ENCODE results near the gene MYRIP.
A peak's percentile ranks its signal among the peaks of the same experiment; 100 is the strongest.

- TF ChIP-seq CTCF (conservative IDR thresholded peaks at IDR 0.05; ENCODE audit: low read depth in 2 of 2), result 0 out of 4 replicates have a peak, but pooled peaks of 1 of the 2 experiments have one; percentile 21
- no peak for TF ChIP-seq POLR2AphosphoS5 (IDR thresholded peaks at IDR 0.05; ENCODE audit: low read depth)
- TF ChIP-seq EZH2 (IDR thresholded peaks at IDR 0.05; ENCODE audit: low read depth, unreplicated experiment), result no peak
- TF ChIP-seq EZH2phosphoT487 (IDR thresholded peaks at IDR 0.05; ENCODE audit: unreplicated experiment), result no peak
- no peak for TF ChIP-seq NANOG (IDR thresholded peaks at IDR 0.05; ENCODE audit: borderline replicate concordance)
- no peak for TF ChIP-seq REST (IDR thresholded peaks at IDR 0.05; ENCODE audit: unreplicated experiment)
- TF ChIP-seq ETS1 (IDR thresholded peaks at IDR 0.05), result no peak
- TF ChIP-seq CREB1 (CRISPR knock-in tag; IDR thresholded peaks at IDR 0.05; ENCODE audit: low read depth), result no peak
- no peak for TF ChIP-seq ZNF114 (CRISPR knock-in tag; IDR thresholded peaks at IDR 0.05)
- TF ChIP-seq JUNB (IDR thresholded peaks at IDR 0.05; ENCODE audit: unreplicated experiment), result no peak
- TF ChIP-seq ZNF462 (CRISPR knock-in tag; IDR thresholded peaks at IDR 0.05), result no peak
Measured at GRCh38 chr3:40258555-40258954, 449.1 kb downstream of the MYRIP start.
